Mesenchymal stem cell (in vitro differentiated cells and primary cell): ENCODE data around the gene CNGB1.

Experiments
- DNase-seq: peaks from one replicate; pipeline ENCODE4 v3.0.0-alpha.2; 2013
- H2AFZ ChIP-seq: one replicate; pipeline ENCODE4 v1.6.1; 2013; ENCODE audit warnings: low read depth, mild to moderate bottlenecking, control low read depth, inconsistent platforms, low read length, moderate library complexity
- H2AK5ac ChIP-seq: 2 replicates; pipeline ENCODE4 v1.6.1; 2013; ENCODE audit warnings: low read length, moderate library complexity, mild to moderate bottlenecking, inconsistent platforms; ENCODE audit not compliant: severe bottlenecking
- H2BK120ac ChIP-seq: one replicate; pipeline ENCODE4 v1.6.1; 2013; ENCODE audit warnings: low read depth, mild to moderate bottlenecking, inconsistent platforms, low read length, moderate library complexity
- H2BK12ac ChIP-seq, 2 experiments: one replicate each; pipeline ENCODE4 v1.6.1; 2013; ENCODE audit warnings: inconsistent platforms in 2 of 2, low read length in 2 of 2, mild to moderate bottlenecking in 2 of 2, moderate library complexity in 2 of 2, control low read depth in 1 of 2
- H2BK15ac ChIP-seq: one replicate; pipeline ENCODE4 v1.6.1; 2013; ENCODE audit warnings: mild to moderate bottlenecking, low read depth, inconsistent platforms; ENCODE audit not compliant: poor library complexity, severe bottlenecking
- H2BK5ac ChIP-seq: 2 replicates; pipeline ENCODE4 v1.6.1; 2013; ENCODE audit warnings: low read depth, mild to moderate bottlenecking, low read length, control low read depth, inconsistent platforms; ENCODE audit not compliant: poor library complexity, severe bottlenecking
- H3K14ac ChIP-seq, 2 experiments: one replicate each; pipeline ENCODE4 v1.6.1; 2013; ENCODE audit warnings: inconsistent platforms in 2 of 2, low read length in 2 of 2, control low read depth in 1 of 2, mild to moderate bottlenecking in 1 of 2, moderate library complexity in 1 of 2
- H3K18ac ChIP-seq, 2 experiments: one replicate each; pipeline ENCODE4 v1.6.1; 2013; ENCODE audit warnings: inconsistent platforms in 2 of 2, low read length in 2 of 2, control low read depth in 1 of 2, low read depth in 1 of 2, mild to moderate bottlenecking in 1 of 2
- H3K23ac ChIP-seq, 2 experiments: one replicate each; pipeline ENCODE4 v1.6.1; 2013; ENCODE audit warnings: inconsistent platforms in 2 of 2, low read length in 2 of 2, mild to moderate bottlenecking in 2 of 2, moderate library complexity in 2 of 2, control low read depth in 1 of 2
- H3K27ac ChIP-seq: 2 replicates; pipeline ENCODE4 v1.5.1; 2013; ENCODE audit warnings: mild to moderate bottlenecking, moderate library complexity, low read length, control low read depth, inconsistent platforms; ENCODE audit not compliant: poor library complexity, severe bottlenecking
- H3K27me3 ChIP-seq, 2 experiments: 2 replicates each; pipeline versions ENCODE4 v1.6.1 to v1.7.0; 2013; ENCODE audit warnings: low read length in 2 of 2, mild to moderate bottlenecking in 2 of 2, moderate library complexity in 2 of 2, control low read depth in 1 of 2, inconsistent platforms in 1 of 2; ENCODE audit not compliant: control insufficient read depth in 1 of 2, insufficient read depth in 1 of 2
- H3K36me3 ChIP-seq, 2 experiments: 2 replicates each; pipeline versions ENCODE4 v1.6.1 to v1.7.0; 2013; ENCODE audit warnings: low read length in 2 of 2, control low read depth in 1 of 2, inconsistent platforms in 1 of 2, low read depth in 1 of 2, mild to moderate bottlenecking in 1 of 2; ENCODE audit not compliant: insufficient read depth in 2 of 2, control insufficient read depth in 1 of 2
- H3K4ac ChIP-seq, 2 experiments: one replicate each; pipeline ENCODE4 v1.6.1; 2013; ENCODE audit warnings: inconsistent platforms in 2 of 2, low read length in 2 of 2, mild to moderate bottlenecking in 2 of 2, moderate library complexity in 2 of 2, control low read depth in 1 of 2, low read depth in 1 of 2
- H3K4me1 ChIP-seq: 2 replicates; pipeline ENCODE4 v1.6.1; 2013; ENCODE audit warnings: low read depth, low read length, control low read depth; ENCODE audit not compliant: control insufficient read depth, insufficient read depth
- H3K4me2 ChIP-seq: 2 replicates; pipeline ENCODE4 v1.6.1; 2013; ENCODE audit warnings: low read length, mild to moderate bottlenecking, inconsistent platforms; ENCODE audit not compliant: poor library complexity, severe bottlenecking
- H3K4me3 ChIP-seq, 2 experiments: 2 replicates each; pipeline versions ENCODE4 v1.5.1 to v1.7.0; 2013; ENCODE audit warnings: low read length in 2 of 2, mild to moderate bottlenecking in 2 of 2, control low read depth in 1 of 2, low read depth in 1 of 2; ENCODE audit not compliant: insufficient read depth in 1 of 2
- H3K79me1 ChIP-seq: replicated peaks from 2 replicates; pipeline ENCODE4 v1.6.1; 2013; ENCODE audit warnings: mild to moderate bottlenecking, control low read depth, low read length, inconsistent platforms; ENCODE audit not compliant: poor library complexity, severe bottlenecking
- H3K9ac ChIP-seq: 2 replicates; pipeline ENCODE4 v1.7.0; 2013; ENCODE audit warnings: mild to moderate bottlenecking, low read length, moderate library complexity
- H3K9me3 ChIP-seq: 2 replicates; pipeline ENCODE4 v1.7.0; 2013; ENCODE audit warnings: mild to moderate bottlenecking, low read length; ENCODE audit not compliant: control insufficient read depth
- H4K8ac ChIP-seq: one replicate; pipeline ENCODE4 v1.6.1; 2013; ENCODE audit warnings: inconsistent platforms, mild to moderate bottlenecking, low read length, moderate library complexity
- H4K91ac ChIP-seq: one replicate; pipeline ENCODE4 v1.6.1; 2013; ENCODE audit warnings: mild to moderate bottlenecking, low read length, inconsistent platforms
- WGBS: methylation state at CpG from one replicate; pipeline ENCODE4 v1.1.7; 2013; ENCODE audit warnings: mixed read lengths; 5-methylcytosine and 5-hydroxymethylcytosine counted together

CNGB1 gene

GRCh38 chr16:57953857-57954256, 17.1 kb downstream of the CNGB1 start:
- Histone ChIP-seq H4K8ac (no peak overlapping the region), H3K36me3 (no peaks in the 10 kb centered on the region), H3K4me3 (no peak overlapping the region), H3K9me3 (peaks cover 3% of the 10 kb centered on the region), H3K18ac (no peak overlapping the region), H2BK5ac (no peak overlapping the region), H2BK12ac (no peak overlapping the region), H4K91ac (no peak overlapping the region), H3K27ac (no peak overlapping the region), H3K14ac (no peak overlapping the region), H2BK15ac (no peak overlapping the region), H3K23ac (no peak overlapping the region), H3K27me3 (peaks cover 31 to 91% of the 10 kb centered on the region in 2 experiments), H3K4me2 (no peak overlapping the region), H2BK120ac (no peak overlapping the region), H2AFZ (no peak overlapping the region), H3K79me1 (no peaks in the 10 kb centered on the region), H3K4me1 (peaks cover 1% of the 10 kb centered on the region), H2AK5ac (no peak overlapping the region), H3K4ac (no peak overlapping the region), H3K9ac (no peak overlapping the region)
- no peak for DNase-seq
- 89% methylated on average over 1 of the region's 1 CpG for WGBS

- Histone ChIP-seq H3K79me1 (no peaks in the 10 kb centered on the region), H2BK15ac (no peak overlapping the region), H3K36me3 (no peaks in the 10 kb centered on the region), H3K14ac (no peak overlapping the region), H3K23ac (no peak overlapping the region), H2BK120ac (no peak overlapping the region), H3K4me1 (peaks cover 1% of the 10 kb centered on the region), H4K91ac (no peak overlapping the region), H2AK5ac (no peak overlapping the region), H2BK12ac (no peak overlapping the region), H3K4ac (no peak overlapping the region), H3K27ac (no peak overlapping the region), H3K18ac (no peak overlapping the region), H3K4me2 (no peak overlapping the region), H2BK5ac (no peak overlapping the region), H3K9me3 (peaks cover 3% of the 10 kb centered on the region), H3K27me3 (peaks cover 34 to 93% of the 10 kb centered on the region in 2 experiments), H4K8ac (no peak overlapping the region), H3K4me3 (no peak overlapping the region), H3K9ac (no peak overlapping the region), H2AFZ (no peak overlapping the region)
- WGBS: 84% methylated on average over 8 of the region's 9 CpGs
- no peak for DNase-seq
These were observed 18.0 kb downstream of the CNGB1 start for GRCh38 chr16:57952909-57953308.

GRCh38 chr16:57951204-57951960, 19.5 kb downstream of the CNGB1 start:
- WGBS: 83% methylated on average over 7 of the region's 7 CpGs
- no peak for DNase-seq
- H3K27ac ChIP-seq: no peak overlapping the region

GRCh38 chr16:57950382-57950781, 20.5 kb downstream of the CNGB1 start:
- Histone ChIP-seq H2AK5ac (no peak overlapping the region), H3K27ac (no peak overlapping the region), H3K79me1 (no peaks in the 10 kb centered on the region), H3K9me3 (peaks cover 3% of the 10 kb centered on the region), H2BK15ac (no peak overlapping the region), H3K18ac (no peak overlapping the region), H2BK120ac (no peak overlapping the region), H3K9ac (no peak overlapping the region), H3K4ac (no peak overlapping the region), H3K4me1 (no peaks in the 10 kb centered on the region), H4K91ac (no peak overlapping the region), H3K14ac (no peak overlapping the region), H2BK5ac (no peak overlapping the region), H2BK12ac (no peak overlapping the region), H3K36me3 (no peaks in the 10 kb centered on the region), H4K8ac (no peak overlapping the region), H3K23ac (no peak overlapping the region), H2AFZ (no peak overlapping the region), H3K4me2 (no peak overlapping the region), H3K27me3 (peaks cover 52 to 95% of the 10 kb centered on the region in 2 experiments), H3K4me3 (no peak overlapping the region)
- no peak for DNase-seq
- 46% methylated on average over 6 of the region's 6 CpGs for WGBS

More at GRCh38 chr16:57951204-57951960, 19.5 kb downstream of the CNGB1 start:
- H2BK5ac ChIP-seq: no peak overlapping the region
- no peak overlapping the region for H3K4ac ChIP-seq
- H3K9ac ChIP-seq: no peak overlapping the region
- no peak overlapping the region for H3K4me3 ChIP-seq
- H3K18ac ChIP-seq: no peak overlapping the region
- peaks cover 3% of the 10 kb centered on the region for H3K9me3 ChIP-seq
- no peak overlapping the region for H2BK15ac ChIP-seq
- no peak overlapping the region for H3K4me2 ChIP-seq
- H2AFZ ChIP-seq: no peak overlapping the region
- H3K36me3 ChIP-seq: no peaks in the 10 kb centered on the region
- no peak overlapping the region for H4K91ac ChIP-seq
- no peak overlapping the region for H4K8ac ChIP-seq
- H3K23ac ChIP-seq: no peak overlapping the region
- peaks cover 49 to 93% of the 10 kb centered on the region in 2 experiments for H3K27me3 ChIP-seq
- H3K14ac ChIP-seq: no peak overlapping the region
- H2AK5ac ChIP-seq: no peak overlapping the region
- no peak overlapping the region for H2BK120ac ChIP-seq
- H3K4me1 ChIP-seq: peaks cover 1% of the 10 kb centered on the region
- H2BK12ac ChIP-seq: no peak overlapping the region
- H3K79me1 ChIP-seq: no peaks in the 10 kb centered on the region
